ENCODE data around the gene NHERF2. TPM values are rescaled to one million over a fixed set of nuclear protein-coding genes. Genes with fewer than 3 reads are reported as not detected.

NHERF2 gene
- total RNA-seq, 1 donor from 2014 or later = 107 TPM

- intact Hi-C loops (cut with DNase I) = no loop called here
- ATAC-seq = no peak
- no peak for DNase-seq (ENCODE audit: low spot score)
These were observed 57.4 kb downstream of the NHERF2 start for GRCh38 chr16:2083876-2084780.

GRCh38 chr16:2084895-2085625 lies 58.4 kb downstream of the NHERF2 start:
- DNase-seq (ENCODE audit: low spot score) (no peak), ATAC-seq (no peak)
- intact Hi-C loops (cut with DNase I) = no loop called here

GRCh38 chr16:2085669-2086068 lies 59.0 kb downstream of the NHERF2 start:
- DNase-seq (ENCODE audit: low spot score) (no peak), ATAC-seq (no peak)
- intact Hi-C loops (cut with DNase I) = no loop called here

GRCh38 chr16:2086106-2086742 lies 59.5 kb downstream of the NHERF2 start:
- intact Hi-C loops (cut with DNase I) = no loop called here

GRCh38 chr16:2086812-2087747 lies 60.4 kb downstream of the NHERF2 start:
- DNase-seq (ENCODE audit: low spot score) (no peak), ATAC-seq (no peak)
- intact Hi-C loops (cut with DNase I) = no loop called here

More at GRCh38 chr16:2086106-2086742, 59.5 kb downstream of the NHERF2 start:
- ATAC-seq (no peak), DNase-seq (ENCODE audit: low spot score) (no peak)

- DNase-seq (ENCODE audit: low spot score) = no peak
- no peak for ATAC-seq
- intact Hi-C loops (cut with DNase I) = no loop called here
These were observed 61.3 kb downstream of the NHERF2 start for GRCh38 chr16:2087748-2088631.

Other genes starting within 250 kb of the NHERF2 start
- gene SPSB3, start 244.3 kb upstream of the NHERF2 start, total RNA-seq = 35.3 TPM
- 28.0 TPM for gene NUBP2, start 243.9 kb upstream of the NHERF2 start, total RNA-seq
- gene IGFALS, start 233.2 kb upstream of the NHERF2 start, total RNA-seq = 0.22 TPM
- 73.4 TPM for gene HAGH, start 200.1 kb upstream of the NHERF2 start, total RNA-seq
- gene FAHD1, start 199.7 kb upstream of the NHERF2 start, total RNA-seq = 13.8 TPM
- not detected for gene MEIOB, start 154.7 kb upstream of the NHERF2 start, total RNA-seq
- not detected for gene HS3ST6, start 108.5 kb upstream of the NHERF2 start, total RNA-seq
- gene MSRB1, start 83.7 kb upstream of the NHERF2 start, total RNA-seq = 16.0 TPM
- not detected for gene RPL3L, start 72.2 kb upstream of the NHERF2 start, total RNA-seq
- gene NDUFB10, start 67.4 kb upstream of the NHERF2 start, total RNA-seq = 85.8 TPM
- gene RPS2, start 62.1 kb upstream of the NHERF2 start, total RNA-seq = 990 TPM
- not detected for gene RNF151, start 60.0 kb upstream of the NHERF2 start, total RNA-seq
- 21.8 TPM for gene TBL3, start 54.8 kb upstream of the NHERF2 start, total RNA-seq
- gene NOXO1, start 45.4 kb upstream of the NHERF2 start, total RNA-seq = not detected
- gene GFER, start 42.7 kb upstream of the NHERF2 start, total RNA-seq = 15.5 TPM
- gene SYNGR3, start 36.9 kb upstream of the NHERF2 start, total RNA-seq = 0.76 TPM
- gene ZNF598, start 17.1 kb upstream of the NHERF2 start, total RNA-seq = 34.5 TPM
- gene NPW, start 7.1 kb upstream of the NHERF2 start, total RNA-seq = 0.36 TPM
- gene NTHL1, start 20.9 kb downstream of the NHERF2 start, total RNA-seq = 21.8 TPM
- 156 TPM for gene TSC2, start 21.1 kb downstream of the NHERF2 start, total RNA-seq
- gene PKD1, start 109.0 kb downstream of the NHERF2 start, total RNA-seq = 159 TPM
- gene RAB26, start 121.7 kb downstream of the NHERF2 start, total RNA-seq = 0.40 TPM
- 44.8 TPM for gene TRAF7, start 128.9 kb downstream of the NHERF2 start, total RNA-seq
- gene CASKIN1, start 169.7 kb downstream of the NHERF2 start, total RNA-seq = 1.6 TPM
- 21.8 TPM for gene MLST8, start 178.6 kb downstream of the NHERF2 start, total RNA-seq
- gene BRICD5, start 184.0 kb downstream of the NHERF2 start, total RNA-seq = 9.9 TPM
- 11.8 TPM for gene PGP, start 187.9 kb downstream of the NHERF2 start, total RNA-seq
- 22.3 TPM for gene E4F1, start 196.7 kb downstream of the NHERF2 start, total RNA-seq
- gene DNASE1L2, start 209.5 kb downstream of the NHERF2 start, total RNA-seq = 1.6 TPM
- 37.6 TPM for gene ECI1, start 224.7 kb downstream of the NHERF2 start, total RNA-seq
- gene RNPS1, start 241.2 kb downstream of the NHERF2 start, total RNA-seq = 103 TPM